Measurements from ENCODE around the gene IL6R. TPM values are rescaled to one million over a fixed set of nuclear protein-coding genes. Genes with fewer than 3 reads are reported as not detected.
"Not testable (repeated sequence)": the region's sequence is repeated elsewhere in the genome, so short reads cannot be mapped to it uniquely, and the experiment has no call there.

The IL6R gene
- total and polyA plus RNA-seq, 4 donors, result 18.8 to 67.6 (median 35.3) TPM

- Histone ChIP-seq H3K9ac (ENCODE audit: low read depth in 1 of 2, low read length in 2 of 2) (no peak overlapping the region), H3K9me3 (ENCODE audit: control insufficient read depth in 4 of 4, low read length in 3 of 4) (no peaks in the 10 kb centered on the region), H3K27ac (ENCODE audit: low read depth in 1 of 2, low read length in 2 of 2) (no peak overlapping the region), H3K36me3 (ENCODE audit: control insufficient read depth in 4 of 4, insufficient read depth in 3 of 4, low read depth in 1 of 4, low read length in 3 of 4) (no peaks in the 10 kb centered on the region), H3K27me3 (ENCODE audit: control insufficient read depth in 4 of 4, insufficient read depth in 4 of 4, low read length in 3 of 4) (no peaks in the 10 kb centered on the region), H3K4me1 (ENCODE audit: control insufficient read depth in 4 of 4, insufficient read depth in 4 of 4, low read length in 3 of 4) (no peaks in the 10 kb centered on the region), H3K4me3 (ENCODE audit: low read depth in 1 of 3, low read length in 3 of 3) (no peak overlapping the region)
- 76% methylated on average over 3 of the region's 3 CpGs for WGBS
- no peak for TF ChIP-seq SP1 (IDR thresholded peaks at IDR 0.05)
- no peak for TF ChIP-seq CTCF (IDR thresholded peaks at IDR 0.05; ENCODE audit: low read depth, low read length, missing input control)
- TF ChIP-seq TAF1 (conservative IDR thresholded peaks at IDR 0.05), result no peak
- no peak for TF ChIP-seq MAX (IDR thresholded peaks at IDR 0.05)
- TF ChIP-seq, protein P1, sequence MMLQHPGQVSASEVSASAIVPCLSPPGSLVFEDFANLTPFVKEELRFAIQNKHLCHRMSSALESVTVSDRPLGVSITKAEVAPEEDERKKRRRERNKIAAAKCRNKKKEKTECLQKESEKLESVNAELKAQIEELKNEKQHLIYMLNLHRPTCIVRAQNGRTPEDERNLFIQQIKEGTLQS (IDR thresholded peaks at IDR 0.05), result no peak
- TF ChIP-seq FOXA2 (IDR thresholded peaks at IDR 0.05), result no peak
- TF ChIP-seq RXRA (IDR thresholded peaks at IDR 0.05), result no peak
- TF ChIP-seq, protein P2, sequence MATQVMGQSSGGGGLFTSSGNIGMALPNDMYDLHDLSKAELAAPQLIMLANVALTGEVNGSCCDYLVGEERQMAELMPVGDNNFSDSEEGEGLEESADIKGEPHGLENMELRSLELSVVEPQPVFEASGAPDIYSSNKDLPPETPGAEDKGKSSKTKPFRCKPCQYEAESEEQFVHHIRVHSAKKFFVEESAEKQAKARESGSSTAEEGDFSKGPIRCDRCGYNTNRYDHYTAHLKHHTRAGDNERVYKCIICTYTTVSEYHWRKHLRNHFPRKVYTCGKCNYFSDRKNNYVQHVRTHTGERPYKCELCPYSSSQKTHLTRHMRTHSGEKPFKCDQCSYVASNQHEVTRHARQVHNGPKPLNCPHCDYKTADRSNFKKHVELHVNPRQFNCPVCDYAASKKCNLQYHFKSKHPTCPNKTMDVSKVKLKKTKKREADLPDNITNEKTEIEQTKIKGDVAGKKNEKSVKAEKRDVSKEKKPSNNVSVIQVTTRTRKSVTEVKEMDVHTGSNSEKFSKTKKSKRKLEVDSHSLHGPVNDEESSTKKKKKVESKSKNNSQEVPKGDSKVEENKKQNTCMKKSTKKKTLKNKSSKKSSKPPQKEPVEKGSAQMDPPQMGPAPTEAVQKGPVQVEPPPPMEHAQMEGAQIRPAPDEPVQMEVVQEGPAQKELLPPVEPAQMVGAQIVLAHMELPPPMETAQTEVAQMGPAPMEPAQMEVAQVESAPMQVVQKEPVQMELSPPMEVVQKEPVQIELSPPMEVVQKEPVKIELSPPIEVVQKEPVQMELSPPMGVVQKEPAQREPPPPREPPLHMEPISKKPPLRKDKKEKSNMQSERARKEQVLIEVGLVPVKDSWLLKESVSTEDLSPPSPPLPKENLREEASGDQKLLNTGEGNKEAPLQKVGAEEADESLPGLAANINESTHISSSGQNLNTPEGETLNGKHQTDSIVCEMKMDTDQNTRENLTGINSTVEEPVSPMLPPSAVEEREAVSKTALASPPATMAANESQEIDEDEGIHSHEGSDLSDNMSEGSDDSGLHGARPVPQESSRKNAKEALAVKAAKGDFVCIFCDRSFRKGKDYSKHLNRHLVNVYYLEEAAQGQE (IDR thresholded peaks at IDR 0.05), result no peak
- TF ChIP-seq HNF4G (IDR thresholded peaks at IDR 0.05), result no peak
- no peak for TF ChIP-seq JUND (IDR thresholded peaks at IDR 0.05)
- no peak for DNase-seq (ENCODE audit: low spot score)
These were observed 43.8 kb upstream of the IL6R start for GRCh38 chr1:154361357-154361756.

DNA sequence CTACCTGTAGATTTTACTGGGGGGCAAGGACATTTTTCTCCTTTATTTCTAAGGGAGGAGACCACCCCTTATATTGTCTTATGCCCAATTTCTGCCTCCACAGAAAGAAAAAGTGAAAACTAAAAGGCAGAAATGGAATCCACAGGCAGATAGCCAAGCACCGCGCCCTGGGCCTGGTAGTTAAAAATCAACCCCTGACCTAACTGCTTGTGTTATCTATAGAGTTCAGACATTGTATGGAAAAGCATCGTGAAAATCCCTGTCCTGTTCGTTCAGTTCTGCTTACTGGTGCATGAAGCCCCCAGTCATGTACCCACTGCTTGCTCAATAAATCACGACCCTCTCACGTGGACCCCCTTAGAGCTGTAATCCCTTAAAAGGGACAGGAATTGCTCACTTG is 33.7 kb upstream of the IL6R start:
- TF ChIP-seq YY1 (IDR thresholded peaks at IDR 0.05) (no peak), GABPA (IDR thresholded peaks at IDR 0.05 in 1 of 2, conservative IDR thresholded peaks at IDR 0.05 in 1 of 2) (no peak), MAX (IDR thresholded peaks at IDR 0.05) (no peak), HNF4A (conservative IDR thresholded peaks at IDR 0.05) (no peak), RAD21 (IDR thresholded peaks at IDR 0.05) (no peak), FOXA1 (IDR thresholded peaks at IDR 0.05) (no peak)
- TF ChIP-seq, protein P2 (IDR thresholded peaks at IDR 0.05), result no peak
- Histone ChIP-seq H3K4me1 (ENCODE audit: control insufficient read depth in 4 of 4, insufficient read depth in 4 of 4, low read length in 3 of 4) (no peaks in the 10 kb centered on the region), H3K9ac (ENCODE audit: low read depth in 1 of 2, low read length in 2 of 2) (no peak overlapping the region), H3K36me3 (ENCODE audit: control insufficient read depth in 4 of 4, insufficient read depth in 3 of 4, low read depth in 1 of 4, low read length in 3 of 4) (no peaks in the 10 kb centered on the region), H3K27me3 (ENCODE audit: control insufficient read depth in 4 of 4, insufficient read depth in 4 of 4, low read length in 3 of 4) (no peaks in the 10 kb centered on the region), H3K4me3 (ENCODE audit: low read depth in 1 of 3, low read length in 3 of 3) (no peak overlapping the region), H3K27ac (ENCODE audit: low read depth in 1 of 2, low read length in 2 of 2) (no peak overlapping the region), H3K9me3 (ENCODE audit: control insufficient read depth in 4 of 4, low read length in 3 of 4) (no peaks in the 10 kb centered on the region)
- 83% methylated on average over 6 of the region's 6 CpGs for whole genome bisulfite sequencing
- no peak for DNase-seq (ENCODE audit: low spot score)

GRCh38 chr1:154373777-154374357 is 31.3 kb upstream of the IL6R start:
- not testable (repeated sequence) for H3K9ac ChIP-seq (ENCODE audit: low read depth in 1 of 2, low read length in 2 of 2); H3K4me1 ChIP-seq (ENCODE audit: control insufficient read depth in 4 of 4, insufficient read depth in 4 of 4, low read length in 3 of 4); H3K9me3 ChIP-seq (ENCODE audit: control insufficient read depth in 4 of 4, low read length in 3 of 4); H3K27me3 ChIP-seq (ENCODE audit: control insufficient read depth in 4 of 4, insufficient read depth in 4 of 4, low read length in 3 of 4); H3K4me3 ChIP-seq (ENCODE audit: low read depth in 1 of 3, low read length in 3 of 3); DNase-seq (ENCODE audit: low spot score); H3K36me3 ChIP-seq (ENCODE audit: control insufficient read depth in 4 of 4, insufficient read depth in 3 of 4, low read depth in 1 of 4, low read length in 3 of 4); H3K27ac ChIP-seq (ENCODE audit: low read depth in 1 of 2, low read length in 2 of 2)
- WGBS, result 82% methylated on average over 7 of the region's 7 CpGs

All from liver (tissue), 9 donors.